ENCODE data around the gene ADGRG2.
"Not testable (repeated sequence)": the region's sequence is repeated elsewhere in the genome, so short reads cannot be mapped to it uniquely, and the experiment has no call there.

Gene ADGRG2

DNA sequence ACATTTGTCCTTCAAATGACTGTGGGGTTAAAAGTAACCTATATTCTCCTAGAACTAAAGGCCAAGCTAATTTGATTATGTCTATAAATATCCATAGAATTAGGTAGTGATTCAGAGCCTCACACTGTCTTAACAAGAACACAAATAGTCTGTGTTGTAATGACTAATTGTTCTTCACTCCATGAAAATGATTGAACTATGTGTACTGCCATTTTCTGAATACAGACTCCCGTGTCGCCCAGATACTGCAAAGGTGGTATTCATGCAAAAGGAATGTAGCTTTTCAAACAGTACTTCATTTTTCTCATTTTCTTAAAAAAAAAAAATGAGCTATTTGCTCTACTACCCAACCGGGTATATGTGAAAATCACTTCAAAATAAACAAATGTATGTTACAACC lies 127.0 kb downstream of the ADGRG2 start:
- DNase-seq (ENCODE audit: extremely low read depth, low read depth), result no peak
- TF ChIP-seq, protein P1, sequence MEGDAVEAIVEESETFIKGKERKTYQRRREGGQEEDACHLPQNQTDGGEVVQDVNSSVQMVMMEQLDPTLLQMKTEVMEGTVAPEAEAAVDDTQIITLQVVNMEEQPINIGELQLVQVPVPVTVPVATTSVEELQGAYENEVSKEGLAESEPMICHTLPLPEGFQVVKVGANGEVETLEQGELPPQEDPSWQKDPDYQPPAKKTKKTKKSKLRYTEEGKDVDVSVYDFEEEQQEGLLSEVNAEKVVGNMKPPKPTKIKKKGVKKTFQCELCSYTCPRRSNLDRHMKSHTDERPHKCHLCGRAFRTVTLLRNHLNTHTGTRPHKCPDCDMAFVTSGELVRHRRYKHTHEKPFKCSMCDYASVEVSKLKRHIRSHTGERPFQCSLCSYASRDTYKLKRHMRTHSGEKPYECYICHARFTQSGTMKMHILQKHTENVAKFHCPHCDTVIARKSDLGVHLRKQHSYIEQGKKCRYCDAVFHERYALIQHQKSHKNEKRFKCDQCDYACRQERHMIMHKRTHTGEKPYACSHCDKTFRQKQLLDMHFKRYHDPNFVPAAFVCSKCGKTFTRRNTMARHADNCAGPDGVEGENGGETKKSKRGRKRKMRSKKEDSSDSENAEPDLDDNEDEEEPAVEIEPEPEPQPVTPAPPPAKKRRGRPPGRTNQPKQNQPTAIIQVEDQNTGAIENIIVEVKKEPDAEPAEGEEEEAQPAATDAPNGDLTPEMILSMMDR (IDR thresholded peaks at IDR 0.05; ENCODE audit: low read depth, low read length), result no peak

DNA sequence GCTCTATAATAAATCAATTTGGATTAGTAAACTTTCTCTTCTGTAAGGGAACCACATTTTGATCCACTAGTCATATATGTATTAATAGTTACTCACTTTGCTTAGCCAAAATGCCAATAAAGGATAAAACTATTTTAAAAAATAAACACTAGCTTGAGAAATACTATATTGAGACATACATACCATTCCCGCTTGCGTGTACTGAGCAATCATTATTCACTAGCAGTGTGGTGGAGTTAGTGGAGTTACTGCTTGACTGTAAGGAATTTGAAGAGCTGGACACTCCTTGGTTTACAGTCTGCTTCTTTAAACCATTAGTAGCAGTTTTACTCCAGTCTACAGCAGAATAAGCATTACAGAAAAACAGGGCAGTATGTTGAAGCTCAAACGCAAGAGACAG lies 127.6 kb downstream of the ADGRG2 start:
- peak; percentile 39 for DNase-seq (ENCODE audit: extremely low read depth, low read depth)
- TF ChIP-seq, protein P1 (IDR thresholded peaks at IDR 0.05; ENCODE audit: low read depth, low read length), result no peak

DNA sequence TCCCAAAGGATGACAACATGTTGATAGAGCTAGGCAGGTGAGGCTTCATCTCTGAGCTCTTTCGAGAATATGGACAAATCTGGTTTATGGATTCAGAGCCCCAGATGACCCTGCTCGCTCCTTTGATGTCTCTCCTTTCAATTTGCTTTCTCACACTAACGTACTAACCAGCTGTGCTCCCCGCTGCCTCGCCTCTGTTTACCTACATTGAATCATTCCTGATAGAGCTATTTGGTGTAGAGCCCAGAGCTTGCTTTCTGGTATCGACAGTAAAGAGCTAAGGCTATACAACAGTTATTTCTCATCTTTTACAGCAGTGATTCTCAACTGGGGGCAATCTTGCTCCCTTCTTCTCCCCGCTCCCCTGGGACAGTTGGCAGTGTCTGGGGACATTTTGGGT lies 129.4 kb downstream of the ADGRG2 start:
- TF ChIP-seq, protein P1 (IDR thresholded peaks at IDR 0.05; ENCODE audit: low read depth, low read length), result no peak
- no peak for DNase-seq (ENCODE audit: extremely low read depth, low read depth)

DNA sequence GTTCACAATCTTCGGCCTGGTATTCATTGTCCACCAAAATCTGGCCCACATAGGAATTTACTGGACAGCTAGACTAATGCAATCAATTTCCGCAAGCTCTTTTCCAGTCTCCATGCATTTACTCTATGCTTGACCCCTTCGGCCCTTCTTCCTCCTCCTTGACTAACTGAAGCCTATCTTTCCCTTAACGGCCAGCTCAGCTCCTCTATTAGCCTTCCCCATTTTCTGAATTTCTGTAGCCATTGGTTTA lies 137.2 kb downstream of the ADGRG2 start:
- DNase-seq (ENCODE audit: extremely low read depth, low read depth), result no peak
- TF ChIP-seq, protein P1 (IDR thresholded peaks at IDR 0.05; ENCODE audit: low read depth, low read length), result no peak

DNA sequence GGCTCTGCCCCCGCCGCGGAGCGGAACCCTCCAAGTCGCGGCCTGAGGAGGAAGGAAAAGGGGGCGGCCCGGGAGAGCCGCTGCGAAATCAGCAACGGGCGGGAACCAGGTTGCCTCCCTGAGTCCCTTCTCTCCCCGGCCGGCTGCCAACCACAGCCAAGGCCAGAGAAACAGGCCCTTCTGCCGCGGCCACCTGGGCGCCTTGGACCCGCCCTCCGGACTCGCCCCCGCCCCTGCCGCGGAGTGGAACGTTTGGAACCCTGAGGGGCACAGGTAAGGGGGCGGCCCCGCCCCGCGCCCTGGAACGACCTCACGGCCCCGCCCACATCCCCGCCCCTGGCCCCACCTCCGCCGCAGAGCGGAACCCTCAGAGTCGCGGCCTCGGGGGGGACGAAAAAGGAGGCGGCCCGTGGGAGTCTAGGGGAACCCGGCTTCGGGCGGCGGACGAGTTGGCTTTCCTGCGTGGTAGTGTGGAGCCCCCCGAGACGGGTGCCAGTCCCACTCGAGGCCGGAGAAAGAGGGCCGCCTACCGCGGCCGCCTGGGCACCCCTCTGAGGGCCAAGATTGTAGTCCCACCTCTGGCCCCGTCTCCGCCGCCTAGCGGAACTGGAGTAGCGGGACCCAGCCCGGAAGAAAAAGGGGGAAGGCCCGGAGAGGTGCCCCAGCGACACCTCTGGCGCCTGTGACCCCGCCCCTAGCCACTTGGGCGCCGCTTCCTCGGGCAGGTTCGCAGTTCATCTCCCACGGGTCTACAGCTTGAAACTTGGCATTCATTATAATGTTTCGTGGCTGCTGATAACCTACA lies 137.7 kb downstream of the ADGRG2 start:
- DNase-seq (ENCODE audit: extremely low read depth, low read depth), result peak; percentile 27
- TF ChIP-seq, protein P1 (IDR thresholded peaks at IDR 0.05; ENCODE audit: low read depth, low read length), result peak; percentile 47

DNA sequence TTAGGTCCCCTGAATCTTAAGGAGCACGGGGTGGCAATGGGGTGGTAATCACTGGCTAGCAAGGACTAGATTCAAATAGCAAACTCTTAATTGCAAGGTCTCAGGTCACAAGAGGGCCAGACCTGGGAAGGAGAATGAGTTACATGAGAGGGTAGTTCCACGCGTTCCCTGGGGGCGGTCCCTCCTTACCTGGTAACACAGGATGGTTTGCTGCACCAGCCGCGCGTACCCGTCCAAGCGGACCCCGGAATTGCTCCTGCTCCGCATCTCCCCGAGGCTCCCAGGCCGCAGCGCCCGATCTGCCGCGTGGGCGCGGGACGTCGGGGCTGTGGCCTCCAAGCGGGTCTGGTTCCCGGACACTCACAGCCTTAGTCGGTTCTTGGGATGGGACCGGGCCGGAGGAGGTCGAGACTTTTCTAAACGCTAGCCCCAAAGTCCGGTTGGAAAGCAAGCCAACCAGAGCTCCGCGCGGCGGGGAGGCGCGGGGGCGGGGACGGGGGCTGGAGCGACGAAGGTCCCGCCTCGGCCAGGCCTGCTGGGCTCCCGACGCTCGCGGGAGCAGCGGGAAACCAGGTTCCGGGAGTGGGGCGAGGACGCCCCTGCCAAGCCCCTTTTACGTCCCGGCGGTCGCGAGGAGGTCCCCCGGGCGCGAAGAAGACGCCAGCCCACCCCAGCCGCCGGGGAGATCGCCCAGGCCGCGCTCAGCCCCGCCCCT lies 138.4 kb downstream of the ADGRG2 start, which contains the start of gene PHKA2:
Gene PHKA2 (minus strand): TSS at position 449 of the 715 bp plus-strand sequence. CDS start 182 bp downstream, at position 267.
- TF ChIP-seq, protein P1 (IDR thresholded peaks at IDR 0.05; ENCODE audit: low read depth, low read length), result no peak
- no peak for DNase-seq (ENCODE audit: extremely low read depth, low read depth)

DNA sequence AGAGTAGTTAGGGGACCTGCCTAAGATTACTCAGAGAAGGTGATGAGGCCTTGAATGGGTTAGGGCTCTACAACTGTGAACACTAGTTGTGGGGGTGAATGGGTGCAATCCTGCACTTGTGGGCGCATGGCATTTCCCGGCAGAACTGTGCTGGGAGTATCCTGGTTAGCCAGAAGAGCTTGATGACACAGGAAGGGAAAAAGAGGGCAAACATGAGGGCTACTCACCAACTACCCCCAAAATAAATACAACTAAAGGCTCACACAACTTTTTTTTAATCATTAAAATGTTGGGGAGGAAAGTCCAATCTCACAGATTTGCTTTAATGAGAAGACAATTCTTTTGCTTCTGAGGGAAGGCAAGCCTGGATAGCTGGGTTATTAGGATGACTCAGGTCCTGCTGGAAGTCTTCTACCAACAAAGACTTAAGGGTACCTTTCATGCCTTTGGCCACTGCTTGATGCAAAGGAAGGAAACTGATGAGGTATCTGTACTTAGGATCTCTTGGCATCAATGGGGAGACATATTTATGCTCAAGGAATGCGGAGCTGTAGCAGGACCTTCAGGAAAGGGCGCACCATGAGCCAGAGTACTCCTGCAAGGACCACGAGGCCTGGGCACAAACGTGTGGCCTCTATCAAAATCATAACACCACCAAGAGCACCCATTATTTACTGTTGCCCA lies 141.0 kb downstream of the ADGRG2 start:
- no peak for DNase-seq (ENCODE audit: extremely low read depth, low read depth)
- TF ChIP-seq, protein P1 (IDR thresholded peaks at IDR 0.05; ENCODE audit: low read depth, low read length), result no peak

DNA sequence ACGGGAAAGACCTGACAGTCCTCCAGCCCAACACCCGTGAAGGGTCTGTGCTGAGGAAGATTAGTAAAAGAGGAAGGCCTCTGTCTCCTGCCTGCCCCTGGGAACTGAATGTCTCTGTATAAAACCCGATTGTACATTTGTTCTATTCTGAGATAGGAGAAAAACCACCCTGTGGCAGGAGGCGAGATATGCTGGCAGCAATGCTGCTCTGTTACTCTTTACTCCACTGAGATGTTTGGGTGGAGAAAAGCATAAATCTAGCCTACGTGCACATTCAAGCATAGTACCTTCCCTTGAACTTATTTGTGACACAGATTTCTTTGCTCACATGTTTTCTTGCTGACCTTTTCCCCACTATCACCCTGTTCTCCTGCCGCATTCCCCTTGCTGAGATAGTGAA lies 142.0 kb downstream of the ADGRG2 start:
- not testable (repeated sequence) for DNase-seq (ENCODE audit: extremely low read depth, low read depth)
